IPS-11a (cell line): ENCODE data around the gene BCAS1.

Experiments used
- H3K4me3 ChIP-seq: one replicate; pipeline ENCODE4 v1.5.1; 2013; ENCODE audit warnings: low read depth, low read length, control low read depth

The BCAS1 gene

GRCh38 chr20:54078296-54078984 is 8.0 kb upstream of the BCAS1 start:
- no peak overlapping the region for H3K4me3 ChIP-seq

GRCh38 chr20:54076259-54076658 is 5.9 kb upstream of the BCAS1 start:
- H3K4me3 ChIP-seq: no peak overlapping the region

GRCh38 chr20:54075322-54075721 is 4.9 kb upstream of the BCAS1 start:
- H3K4me3 ChIP-seq: no peak overlapping the region

- H3K4me3 ChIP-seq: no peak overlapping the region
Observed at GRCh38 chr20:54074511-54074910, 4.1 kb upstream of the BCAS1 start.

GRCh38 chr20:54073288-54073687 is 2.9 kb upstream of the BCAS1 start:
- H3K4me3 ChIP-seq: no peak overlapping the region

GRCh38 chr20:54069501-54069971 is 858 bp downstream of the BCAS1 start:
- no peak overlapping the region for H3K4me3 ChIP-seq

- no peak overlapping the region for H3K4me3 ChIP-seq
Observed at GRCh38 chr20:54068966-54069365, 1.4 kb downstream of the BCAS1 start.

GRCh38 chr20:54068495-54068894 is 1.9 kb downstream of the BCAS1 start:
- H3K4me3 ChIP-seq: no peak overlapping the region

GRCh38 chr20:54067606-54068174 is 2.7 kb downstream of the BCAS1 start:
- no peak overlapping the region for H3K4me3 ChIP-seq

- no peak overlapping the region for H3K4me3 ChIP-seq
Observed at GRCh38 chr20:54065601-54066038, 4.8 kb downstream of the BCAS1 start.

- no peak overlapping the region for H3K4me3 ChIP-seq
Observed at GRCh38 chr20:54064939-54065338, 5.5 kb downstream of the BCAS1 start.

- H3K4me3 ChIP-seq: no peak overlapping the region
Observed at GRCh38 chr20:54063992-54064676, 6.3 kb downstream of the BCAS1 start.

GRCh38 chr20:54063580-54063979 is 6.8 kb downstream of the BCAS1 start:
- H3K4me3 ChIP-seq: no peak overlapping the region

GRCh38 chr20:54062812-54063280 is 7.5 kb downstream of the BCAS1 start:
- no peak overlapping the region for H3K4me3 ChIP-seq

- H3K4me3 ChIP-seq: no peak overlapping the region
Observed at GRCh38 chr20:54061101-54061881, 9.1 kb downstream of the BCAS1 start.

GRCh38 chr20:54059691-54060364 is 10.6 kb downstream of the BCAS1 start:
- no peak overlapping the region for H3K4me3 ChIP-seq

GRCh38 chr20:54058420-54059139 is 11.8 kb downstream of the BCAS1 start:
- H3K4me3 ChIP-seq: no peak overlapping the region

- no peak overlapping the region for H3K4me3 ChIP-seq
Observed at GRCh38 chr20:54056762-54057639, 13.4 kb downstream of the BCAS1 start.

GRCh38 chr20:54054516-54054915 is 15.9 kb downstream of the BCAS1 start:
- H3K4me3 ChIP-seq: no peak overlapping the region
